ENCODE results near the gene SH3BP2. TPM values are rescaled to one million over a fixed set of nuclear protein-coding genes. Genes with fewer than 3 reads are reported as not detected.

The SH3BP2 gene, protein sequence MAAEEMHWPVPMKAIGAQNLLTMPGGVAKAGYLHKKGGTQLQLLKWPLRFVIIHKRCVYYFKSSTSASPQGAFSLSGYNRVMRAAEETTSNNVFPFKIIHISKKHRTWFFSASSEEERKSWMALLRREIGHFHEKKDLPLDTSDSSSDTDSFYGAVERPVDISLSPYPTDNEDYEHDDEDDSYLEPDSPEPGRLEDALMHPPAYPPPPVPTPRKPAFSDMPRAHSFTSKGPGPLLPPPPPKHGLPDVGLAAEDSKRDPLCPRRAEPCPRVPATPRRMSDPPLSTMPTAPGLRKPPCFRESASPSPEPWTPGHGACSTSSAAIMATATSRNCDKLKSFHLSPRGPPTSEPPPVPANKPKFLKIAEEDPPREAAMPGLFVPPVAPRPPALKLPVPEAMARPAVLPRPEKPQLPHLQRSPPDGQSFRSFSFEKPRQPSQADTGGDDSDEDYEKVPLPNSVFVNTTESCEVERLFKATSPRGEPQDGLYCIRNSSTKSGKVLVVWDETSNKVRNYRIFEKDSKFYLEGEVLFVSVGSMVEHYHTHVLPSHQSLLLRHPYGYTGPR
- total RNA-seq (10 to 100 TPM; 18.4 to 49.3 (median 24.2) TPM), polyA plus RNA-seq (10 to 100 TPM; 18.6 to 82.4 (median 35.6) TPM)

DNA sequence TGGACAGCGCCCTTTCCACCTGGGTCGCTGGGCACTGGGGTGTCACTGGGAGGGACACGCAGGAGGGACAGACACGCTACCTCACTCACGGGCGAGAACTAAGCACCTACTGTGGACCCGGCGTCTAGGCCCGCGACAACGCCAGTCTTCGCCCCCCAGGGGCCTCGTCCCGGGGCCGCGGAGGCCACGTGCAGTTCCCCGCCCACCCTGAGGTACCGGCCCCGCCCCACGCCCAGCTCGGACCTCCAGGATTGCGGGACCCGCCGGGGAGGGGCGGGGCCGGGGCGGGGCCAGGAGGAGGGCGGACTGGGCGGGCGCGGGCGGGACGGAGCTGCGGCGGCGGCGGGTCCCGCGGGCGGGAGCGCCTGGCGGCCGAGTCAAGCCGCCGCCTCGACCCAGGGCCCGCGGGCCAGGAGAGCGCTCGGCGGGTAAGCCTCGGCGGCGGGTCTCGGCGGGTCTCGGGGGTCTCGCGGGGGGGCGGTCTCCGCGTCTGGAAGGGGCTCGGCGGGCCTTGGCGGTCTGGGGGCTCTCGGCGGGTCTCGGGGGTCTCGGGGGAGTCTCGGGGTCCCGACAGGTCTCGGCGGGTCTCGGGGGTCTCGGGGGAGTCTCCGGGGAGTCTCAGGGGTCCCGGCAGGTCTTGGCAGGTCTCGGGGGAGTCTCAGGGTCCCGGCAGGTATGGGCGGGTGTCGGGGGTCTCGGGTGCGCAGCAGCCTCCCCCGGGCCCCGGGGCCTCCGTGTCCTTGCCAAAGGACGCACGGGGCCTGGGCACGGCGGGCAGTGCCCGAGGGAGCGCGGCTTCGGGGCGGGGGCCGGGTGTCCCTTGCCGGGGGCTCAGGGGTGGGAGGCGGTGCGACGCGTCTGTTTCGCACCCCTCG lies at the start of gene SH3BP2:
Gene SH3BP2 (plus strand): TSS at position 375 of the 875 bp plus-strand sequence. CDS start 27,533 bp downstream, outside the sequence.
- TF ChIP-seq POLR2AphosphoS5 (IDR thresholded peaks at IDR 0.05) (peak in 2 of 4 donors; percentile 23 to 39), EP300 (IDR thresholded peaks at IDR 0.05) (no peak)
- H3K4me1 ChIP-seq: peaks cover 0 to 60% (median 55%) of the 10 kb centered on the region in 4 donors
- peak within 1 kb of the TSS; percentile 50 to 76 (median 64) for H3K4me3 ChIP-seq
- DNase-seq: peak; percentile 88
- H3K36me3 ChIP-seq: no peaks in the 10 kb centered on the region
- H3K9me3 ChIP-seq: no peaks in the 10 kb centered on the region
- H3K27me3 ChIP-seq: no peaks in the 10 kb centered on the region
- H3K27ac ChIP-seq: peak within 1 kb of the TSS; percentile 71 to 81 (median 79)
- intact Hi-C loops (cut with DNase I): loop anchor here (5.0 kb wide), 1 partner anchor 36 kb away; the partner anchor contains the start of gene TNIP2
- 7 to 9% methylated on average over 104 of the region's 104 CpGs for WGBS, 2 donors

DNA sequence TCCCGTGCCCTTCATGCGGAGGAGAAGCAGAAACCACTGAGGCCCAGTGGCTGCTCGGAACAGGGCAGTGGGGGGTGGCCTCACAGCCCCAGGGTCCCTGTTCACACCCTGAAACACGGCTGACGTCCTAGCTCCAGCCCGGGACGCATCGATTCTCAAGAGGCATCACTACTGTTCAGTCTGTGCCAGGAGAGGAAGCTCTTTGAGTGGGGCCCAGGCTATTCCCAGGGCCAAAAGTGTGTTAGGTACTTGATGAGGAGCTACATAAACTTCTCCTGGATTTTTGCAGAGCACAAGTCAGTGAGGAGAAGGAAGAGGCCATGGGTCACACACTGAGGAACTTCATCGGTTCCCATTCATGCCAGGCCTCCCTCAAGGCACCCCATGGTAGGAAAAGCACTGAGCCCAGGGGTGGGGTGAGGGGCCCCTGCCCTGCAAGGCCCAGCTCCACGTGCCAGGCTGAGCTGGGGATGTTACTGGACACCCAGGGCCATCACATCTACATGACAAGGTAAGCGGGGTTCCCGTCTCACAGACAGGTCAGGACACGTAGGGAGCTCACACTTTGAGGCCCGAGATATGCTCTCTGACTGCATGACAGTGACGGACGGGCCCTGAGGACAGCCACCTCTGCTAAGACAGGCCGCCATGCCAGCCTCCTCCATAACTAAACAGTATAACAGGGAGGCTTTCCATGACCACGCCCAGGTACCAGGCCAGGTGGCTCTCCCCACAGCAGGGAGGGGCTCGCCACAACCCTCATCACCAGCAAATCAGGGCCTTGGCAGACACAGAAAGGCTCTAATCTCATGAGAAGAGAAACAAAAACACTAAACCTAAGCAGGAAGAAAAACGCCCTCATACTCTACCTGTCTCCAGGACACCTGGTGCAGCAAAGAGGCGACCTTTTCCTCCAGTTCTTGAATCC lies 49.1 kb upstream of the SH3BP2 start:
- TF ChIP-seq, protein P1, sequence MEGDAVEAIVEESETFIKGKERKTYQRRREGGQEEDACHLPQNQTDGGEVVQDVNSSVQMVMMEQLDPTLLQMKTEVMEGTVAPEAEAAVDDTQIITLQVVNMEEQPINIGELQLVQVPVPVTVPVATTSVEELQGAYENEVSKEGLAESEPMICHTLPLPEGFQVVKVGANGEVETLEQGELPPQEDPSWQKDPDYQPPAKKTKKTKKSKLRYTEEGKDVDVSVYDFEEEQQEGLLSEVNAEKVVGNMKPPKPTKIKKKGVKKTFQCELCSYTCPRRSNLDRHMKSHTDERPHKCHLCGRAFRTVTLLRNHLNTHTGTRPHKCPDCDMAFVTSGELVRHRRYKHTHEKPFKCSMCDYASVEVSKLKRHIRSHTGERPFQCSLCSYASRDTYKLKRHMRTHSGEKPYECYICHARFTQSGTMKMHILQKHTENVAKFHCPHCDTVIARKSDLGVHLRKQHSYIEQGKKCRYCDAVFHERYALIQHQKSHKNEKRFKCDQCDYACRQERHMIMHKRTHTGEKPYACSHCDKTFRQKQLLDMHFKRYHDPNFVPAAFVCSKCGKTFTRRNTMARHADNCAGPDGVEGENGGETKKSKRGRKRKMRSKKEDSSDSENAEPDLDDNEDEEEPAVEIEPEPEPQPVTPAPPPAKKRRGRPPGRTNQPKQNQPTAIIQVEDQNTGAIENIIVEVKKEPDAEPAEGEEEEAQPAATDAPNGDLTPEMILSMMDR (IDR thresholded peaks at IDR 0.05): no peak
- TF ChIP-seq POLR2AphosphoS5 (IDR thresholded peaks at IDR 0.05) (no peak), EP300 (IDR thresholded peaks at IDR 0.05) (no peak), POLR2A (IDR thresholded peaks at IDR 0.05) (no peak)
- intact Hi-C loops (cut with DNase I): no loop called here
- H3K4me1 ChIP-seq: no peaks in the 10 kb centered on the region
- H3K27ac ChIP-seq: no peak overlapping the region
- H3K27me3 ChIP-seq: no peaks in the 10 kb centered on the region
- no peaks in the 10 kb centered on the region for H3K9me3 ChIP-seq
- DNase-seq: no peak
- WGBS, 2 donors: 61 to 83% methylated on average over 21 of the region's 21 CpGs
- peaks cover 30 to 64% (median 42%) of the 10 kb centered on the region in 4 donors for H3K36me3 ChIP-seq
- no peak overlapping the region for H3K4me3 ChIP-seq

DNA sequence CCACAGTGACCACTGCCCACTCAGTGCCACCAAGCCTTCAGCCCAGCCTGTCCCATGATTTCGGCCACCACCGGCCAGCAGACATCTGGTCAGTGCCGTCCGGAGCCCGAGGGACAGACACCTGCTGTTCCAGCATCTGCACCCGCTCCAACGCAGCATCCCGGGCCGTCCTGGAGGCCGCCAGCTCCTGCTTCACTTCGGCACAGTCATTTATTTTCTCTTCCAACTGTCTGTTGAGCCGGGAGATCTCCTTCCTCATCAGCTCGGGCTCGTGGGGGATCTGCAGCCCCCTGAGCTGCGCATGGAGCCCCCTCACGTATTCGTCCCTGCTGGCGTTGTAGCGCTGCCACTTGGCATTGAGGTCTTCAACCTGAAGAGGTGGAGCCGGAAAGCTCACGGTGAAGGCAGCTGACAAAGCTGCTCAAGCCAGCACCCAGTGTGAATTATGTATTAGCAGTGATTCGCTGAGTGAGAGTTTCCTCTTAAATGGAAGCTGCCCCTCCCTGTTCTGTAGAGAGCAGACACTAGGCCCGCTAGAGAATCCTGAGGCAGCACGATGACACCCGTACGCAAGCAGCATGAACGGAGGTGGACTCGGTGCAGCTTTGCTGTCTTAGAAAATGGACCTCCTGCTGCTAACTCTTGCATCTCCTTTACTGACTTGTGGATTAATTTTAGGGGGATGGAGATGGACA lies 48.2 kb upstream of the SH3BP2 start:
- TF ChIP-seq EP300 (IDR thresholded peaks at IDR 0.05) (no peak), POLR2A (IDR thresholded peaks at IDR 0.05) (no peak), POLR2AphosphoS5 (IDR thresholded peaks at IDR 0.05) (no peak)
- TF ChIP-seq, protein P1 (IDR thresholded peaks at IDR 0.05): no peak
- Histone ChIP-seq H3K4me3 (no peak overlapping the region), H3K36me3 (peaks cover 30 to 64% (median 42%) of the 10 kb centered on the region in 4 donors), H3K27me3 (no peaks in the 10 kb centered on the region), H3K9me3 (no peaks in the 10 kb centered on the region), H3K4me1 (no peaks in the 10 kb centered on the region), H3K27ac (no peak overlapping the region)
- 85 to 93% methylated on average over 28 of the region's 28 CpGs for WGBS, 2 donors
- DNase-seq: no peak
- intact Hi-C loops (cut with DNase I): no loop called here

DNA sequence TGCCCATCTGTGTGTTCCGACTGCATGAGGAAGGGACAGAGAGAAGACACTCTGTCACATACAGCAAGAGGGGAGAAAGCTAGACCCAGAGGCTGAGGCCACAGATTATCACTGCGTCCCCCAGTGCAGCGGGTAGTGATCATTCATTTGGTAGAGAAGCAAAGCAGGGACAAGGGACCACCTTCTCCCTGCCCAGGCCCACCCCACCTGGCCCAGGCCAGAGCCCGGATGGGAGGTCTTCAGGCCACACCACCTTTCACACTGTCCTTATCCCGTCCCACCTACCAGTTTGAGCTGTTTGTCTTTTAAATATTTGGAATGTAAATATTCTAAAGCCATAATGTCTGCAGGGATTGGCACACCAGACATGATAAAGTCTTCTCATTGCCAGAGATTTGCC lies 47.4 kb upstream of the SH3BP2 start:
- no peak for DNase-seq
- Histone ChIP-seq H3K36me3 (peaks cover 30 to 64% (median 42%) of the 10 kb centered on the region in 4 donors), H3K4me3 (no peak overlapping the region), H3K9me3 (no peaks in the 10 kb centered on the region), H3K27me3 (no peaks in the 10 kb centered on the region), H3K27ac (no peak overlapping the region), H3K4me1 (peaks cover 0 to 4% (median 0%) of the 10 kb centered on the region in 4 donors)
- TF ChIP-seq POLR2A (IDR thresholded peaks at IDR 0.05) (no peak), POLR2AphosphoS5 (IDR thresholded peaks at IDR 0.05) (no peak), EP300 (IDR thresholded peaks at IDR 0.05) (no peak)
- TF ChIP-seq, protein P1 (IDR thresholded peaks at IDR 0.05): no peak
- intact Hi-C loops (cut with DNase I): no loop called here
- 74 to 86% methylated on average over 5 of the region's 5 CpGs for WGBS, 2 donors

All from sigmoid colon (tissue), 7 donors.